Measurements from ENCODE around the gene CHN2.

The CHN2 gene

DNA sequence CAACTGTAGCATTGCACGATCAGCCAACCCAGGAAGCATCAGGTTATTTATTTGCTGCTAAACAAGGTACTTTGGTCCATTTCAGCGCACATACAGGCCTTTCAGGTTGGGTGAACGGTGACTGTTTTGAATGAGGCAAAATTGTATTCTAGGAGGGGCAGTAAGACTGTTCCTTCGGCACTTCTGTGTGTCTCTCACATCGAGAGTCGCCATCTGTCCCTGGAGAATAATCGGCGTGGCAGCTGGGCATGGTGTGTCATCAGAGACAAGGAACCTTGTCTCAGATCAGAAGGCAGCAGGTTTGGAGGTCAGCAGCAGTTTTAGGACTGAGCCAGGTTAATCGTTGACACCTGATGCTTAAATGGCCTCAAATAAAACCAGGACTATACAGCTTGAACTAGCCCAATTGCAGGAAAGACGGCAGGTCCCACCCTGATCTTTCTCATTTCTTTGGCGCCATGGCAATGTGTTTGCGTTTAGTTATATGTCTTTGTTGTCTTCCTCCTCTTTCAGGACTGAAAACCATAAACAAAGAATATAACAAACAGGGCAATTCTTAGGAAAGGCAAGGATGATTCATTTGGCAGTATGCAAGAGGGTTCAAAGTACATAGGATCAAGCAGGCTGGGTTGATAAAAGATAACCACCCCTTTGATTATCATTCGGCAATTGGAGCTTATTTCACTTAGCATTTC is 277.0 kb downstream of the CHN2 start:
- H3K27ac ChIP-seq = no peak overlapping the region
- TF ChIP-seq, protein P1, sequence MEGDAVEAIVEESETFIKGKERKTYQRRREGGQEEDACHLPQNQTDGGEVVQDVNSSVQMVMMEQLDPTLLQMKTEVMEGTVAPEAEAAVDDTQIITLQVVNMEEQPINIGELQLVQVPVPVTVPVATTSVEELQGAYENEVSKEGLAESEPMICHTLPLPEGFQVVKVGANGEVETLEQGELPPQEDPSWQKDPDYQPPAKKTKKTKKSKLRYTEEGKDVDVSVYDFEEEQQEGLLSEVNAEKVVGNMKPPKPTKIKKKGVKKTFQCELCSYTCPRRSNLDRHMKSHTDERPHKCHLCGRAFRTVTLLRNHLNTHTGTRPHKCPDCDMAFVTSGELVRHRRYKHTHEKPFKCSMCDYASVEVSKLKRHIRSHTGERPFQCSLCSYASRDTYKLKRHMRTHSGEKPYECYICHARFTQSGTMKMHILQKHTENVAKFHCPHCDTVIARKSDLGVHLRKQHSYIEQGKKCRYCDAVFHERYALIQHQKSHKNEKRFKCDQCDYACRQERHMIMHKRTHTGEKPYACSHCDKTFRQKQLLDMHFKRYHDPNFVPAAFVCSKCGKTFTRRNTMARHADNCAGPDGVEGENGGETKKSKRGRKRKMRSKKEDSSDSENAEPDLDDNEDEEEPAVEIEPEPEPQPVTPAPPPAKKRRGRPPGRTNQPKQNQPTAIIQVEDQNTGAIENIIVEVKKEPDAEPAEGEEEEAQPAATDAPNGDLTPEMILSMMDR (conservative IDR thresholded peaks at IDR 0.05) = no peak

DNA sequence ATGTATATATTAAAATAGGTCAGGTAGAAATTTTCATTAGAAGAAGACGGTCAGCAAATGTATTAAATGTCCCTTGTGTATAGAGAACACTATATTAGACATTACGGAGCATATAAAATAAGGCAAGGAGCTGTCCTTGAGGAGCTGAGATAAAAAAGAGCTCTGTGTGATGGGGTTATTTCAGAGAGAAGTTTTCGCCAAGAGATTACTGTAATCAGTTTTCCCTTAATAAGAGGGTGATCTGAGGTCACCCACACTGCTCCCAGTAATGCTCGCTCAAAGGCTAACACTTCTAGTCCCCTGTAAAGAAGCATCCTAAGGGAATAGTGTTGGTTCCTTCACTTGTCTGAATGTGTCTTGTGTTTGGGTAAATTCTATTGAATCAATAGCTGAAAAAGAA is 282.3 kb downstream of the CHN2 start:
- H3K27ac ChIP-seq = no peak overlapping the region
- TF ChIP-seq, protein P1 (conservative IDR thresholded peaks at IDR 0.05) = no peak

DNA sequence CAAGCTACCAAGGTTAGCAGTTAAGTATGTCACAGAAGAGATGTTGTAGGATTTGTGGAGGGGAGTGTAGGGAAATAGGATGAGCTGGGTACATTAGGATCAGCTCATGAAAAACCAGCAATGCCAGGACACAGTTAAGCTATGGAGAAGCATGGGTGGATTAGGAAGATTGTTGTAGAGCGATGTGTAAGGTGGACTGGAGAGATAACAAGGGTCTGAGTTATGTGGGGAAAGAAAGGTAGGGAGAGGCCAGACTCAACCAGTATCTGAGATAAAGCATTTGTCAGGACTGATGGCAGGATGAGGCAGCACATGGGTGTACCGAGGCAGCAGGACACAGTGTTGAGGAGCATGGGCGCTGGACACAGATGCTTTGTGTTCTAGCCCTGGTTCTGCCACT is 283.7 kb downstream of the CHN2 start:
- H3K27ac ChIP-seq = no peak overlapping the region
- TF ChIP-seq, protein P1 (conservative IDR thresholded peaks at IDR 0.05) = no peak

DNA sequence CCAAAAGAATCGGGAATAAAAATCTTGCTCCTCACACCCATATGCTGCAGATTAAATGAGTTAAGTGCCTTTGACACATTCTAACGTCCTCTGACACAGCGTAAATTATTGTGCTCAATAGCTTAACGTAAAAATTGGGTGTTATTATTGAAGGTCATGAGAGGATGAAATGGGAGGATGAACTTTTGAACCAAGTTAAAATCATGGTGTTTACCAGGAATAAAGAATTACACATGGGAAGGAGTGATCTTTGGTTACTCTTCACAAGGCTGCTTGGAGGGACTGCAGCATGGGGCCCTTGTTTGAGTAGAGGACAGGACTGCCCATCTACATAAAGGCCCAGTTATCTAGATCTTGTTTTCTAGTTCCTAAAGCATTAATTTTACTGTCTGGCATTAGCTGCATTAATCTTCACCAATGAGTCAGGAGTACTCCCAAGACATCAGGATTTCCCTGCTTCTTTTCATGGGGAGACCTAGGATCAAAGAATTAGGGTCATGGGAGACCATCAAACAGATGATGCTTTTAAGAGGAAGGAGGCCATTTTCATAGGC is 284.2 kb downstream of the CHN2 start:
- TF ChIP-seq, protein P1 (conservative IDR thresholded peaks at IDR 0.05) = no peak
- H3K27ac ChIP-seq = peak overlapping the region; percentile 81; the same call in 1 of the 2 replicates

DNA sequence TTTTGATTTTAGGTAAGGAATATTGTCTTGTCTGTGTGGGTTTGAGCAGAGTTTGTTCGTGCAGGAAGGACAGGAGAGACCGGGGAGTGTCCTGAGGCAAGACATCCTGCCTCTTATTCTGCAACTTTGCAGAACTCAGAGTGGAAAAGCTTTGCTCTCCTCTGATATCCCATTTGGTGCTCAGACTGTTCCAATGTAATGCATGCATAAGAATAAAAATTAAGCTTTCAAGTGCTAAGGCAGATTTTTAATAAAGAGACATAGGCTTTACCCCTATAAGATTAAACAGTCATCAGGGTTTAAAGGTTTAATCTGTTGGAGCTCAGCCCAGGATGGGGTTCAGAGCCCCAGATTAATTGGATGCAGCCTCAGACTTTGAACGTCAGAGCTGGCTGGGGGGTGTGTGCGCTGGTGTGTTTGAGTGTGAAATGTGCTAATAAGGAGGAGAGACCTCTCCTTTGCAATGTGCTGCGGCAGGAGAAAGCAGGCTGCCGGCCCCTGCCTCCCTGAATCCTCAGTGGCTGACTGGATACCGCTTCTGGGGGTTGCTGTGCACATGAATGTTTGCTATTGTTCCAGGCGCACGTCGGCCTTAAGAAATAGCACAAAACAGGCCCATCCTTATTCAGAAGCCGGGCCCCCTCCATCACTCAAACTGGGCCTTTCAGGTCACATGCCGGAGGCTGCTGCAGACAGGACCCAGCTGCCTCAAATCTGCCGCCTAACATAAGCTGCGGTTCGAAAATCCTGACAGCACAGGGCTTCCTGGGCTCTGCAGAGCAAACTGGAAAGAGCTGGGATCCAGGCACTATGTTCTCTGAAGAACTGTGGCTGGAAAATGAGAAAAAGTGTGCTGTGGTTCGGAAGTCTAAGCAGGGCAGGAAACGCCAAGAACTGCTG is 285.0 kb downstream of the CHN2 start:
- TF ChIP-seq, protein P1 (conservative IDR thresholded peaks at IDR 0.05) = no peak
- peak overlapping the region; percentile 81 for H3K27ac ChIP-seq

DNA sequence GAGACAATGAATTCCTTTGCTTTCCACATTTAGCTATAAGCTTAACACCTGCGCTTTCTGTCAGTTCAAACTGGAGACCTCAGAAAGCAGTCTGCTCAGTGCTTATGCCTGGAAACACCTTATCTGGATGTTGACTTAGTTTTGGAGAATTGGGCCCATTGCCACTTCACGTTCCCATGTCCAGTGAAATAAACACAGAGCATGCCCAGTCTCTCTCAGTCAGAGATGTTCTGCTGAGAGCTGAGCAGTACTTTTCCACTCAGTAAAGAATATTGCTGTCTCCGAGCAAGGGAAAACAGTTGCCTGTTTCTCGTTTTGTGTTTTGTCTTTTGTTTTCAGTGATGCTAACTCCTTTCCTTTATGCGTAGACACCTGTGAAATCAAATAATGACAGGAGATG is 285.9 kb downstream of the CHN2 start:
- TF ChIP-seq, protein P1 (conservative IDR thresholded peaks at IDR 0.05) = no peak

More for the DNA sequence above, 285.9 kb downstream of the CHN2 start:
- peak overlapping the region; percentile 81 for H3K27ac ChIP-seq

Measured in VCaP (cell line).